T follicular helper cell (primary cell): ENCODE data around the gene DPEP1.
A peak's percentile ranks its signal among the peaks of the same experiment; 100 is the strongest.
"Not testable (repeated sequence)": the region's sequence is repeated elsewhere in the genome, so short reads cannot be mapped to it uniquely, and the experiment has no call there.

Source experiments
- DNase-seq: peaks from one replicate; pipeline ENCODE4 v3.0.0-alpha.2; 2020; ENCODE audit warnings: low read depth

The DPEP1 gene

GRCh38 chr16:89646270-89646669, 32.8 kb downstream of the DPEP1 start:
- no peak for DNase-seq

- DNase-seq: no peak
Observed at GRCh38 chr16:89646906-89647305, 33.5 kb downstream of the DPEP1 start.

GRCh38 chr16:89651584-89651983, 38.1 kb downstream of the DPEP1 start:
- no peak for DNase-seq

GRCh38 chr16:89653656-89654295, 40.3 kb downstream of the DPEP1 start:
- no peak for DNase-seq

GRCh38 chr16:89655062-89655643, 41.7 kb downstream of the DPEP1 start:
- no peak for DNase-seq

GRCh38 chr16:89656435-89657121, 43.1 kb downstream of the DPEP1 start:
- DNase-seq: no peak

- DNase-seq: peak; percentile 87
Observed at GRCh38 chr16:89657442-89658220, 44.2 kb downstream of the DPEP1 start, which contains the start of the genes CHMP1A and SPATA33. CHMP1A (minus strand) TSS chr16:89657708; CDS start chr16:89657588, 120 bp downstream. SPATA33 (plus strand) TSS chr16:89657836; CDS start chr16:89657912, 76 bp downstream.

GRCh38 chr16:89658221-89658879, 44.9 kb downstream of the DPEP1 start:
- DNase-seq: no peak

- no peak for DNase-seq
Observed at GRCh38 chr16:89660146-89660545, 46.7 kb downstream of the DPEP1 start.

- DNase-seq: no peak
Observed at GRCh38 chr16:89661215-89661614, 47.8 kb downstream of the DPEP1 start.

- not testable (repeated sequence) for DNase-seq
Observed at GRCh38 chr16:89664238-89664637, 50.8 kb downstream of the DPEP1 start.

GRCh38 chr16:89667000-89667399, 53.6 kb downstream of the DPEP1 start:
- DNase-seq: not testable (repeated sequence)

- no peak for DNase-seq
Observed at GRCh38 chr16:89667633-89668032, 54.2 kb downstream of the DPEP1 start.

GRCh38 chr16:89668790-89669158, 55.3 kb downstream of the DPEP1 start:
- DNase-seq: no peak

- no peak for DNase-seq
Observed at GRCh38 chr16:89669755-89670154, 56.3 kb downstream of the DPEP1 start.

- DNase-seq: no peak
Observed at GRCh38 chr16:89670496-89671431, 57.3 kb downstream of the DPEP1 start.

- not testable (repeated sequence) for DNase-seq
Observed at GRCh38 chr16:89671565-89671964, 58.1 kb downstream of the DPEP1 start.

- no peak for DNase-seq
Observed at GRCh38 chr16:89672177-89672941, 58.9 kb downstream of the DPEP1 start.

GRCh38 chr16:89678258-89678657, 64.8 kb downstream of the DPEP1 start:
- no peak for DNase-seq

- no peak for DNase-seq
Observed at GRCh38 chr16:89685916-89686315, 72.5 kb downstream of the DPEP1 start.
